Neural cell (in vitro differentiated cells): ENCODE measurements around the gene SLC7A14. TPM values are rescaled to one million over a fixed set of nuclear protein-coding genes. Genes with fewer than 3 reads are reported as not detected.

ENCODE experiments used
- H2AFZ ChIP-seq: fragments of 200-600, 300-800 bp; sonication (generic), shearing (Covaris generic); 2 replicates; pipeline ENCODE4 v1.6.0; 2014; ENCODE audit warnings: low read depth, mild to moderate bottlenecking, antibody characterized with exemption, low read length, moderate library complexity
- H3F3A ChIP-seq: fragments of 200-600 bp; shearing (Covaris generic); 2 replicates; pipeline ENCODE4 v1.6.1; 2016; ENCODE audit warnings: mild to moderate bottlenecking, moderate library complexity, mixed read lengths, antibody characterized with exemption, low read length; ENCODE audit not compliant: insufficient read depth, poor library complexity, severe bottlenecking
- H3K27ac ChIP-seq: fragments of 200-600, 300-800 bp; sonication (generic), shearing (Covaris generic); 2 replicates; pipeline ENCODE4 v1.5.1; 2014; ENCODE audit warnings: mild to moderate bottlenecking, low read length, moderate library complexity
- H3K27me3 ChIP-seq: fragments of 300-800, 200-600 bp; sonication (generic), shearing (Covaris generic); 2 replicates; pipeline ENCODE4 v1.6.0; 2014; ENCODE audit warnings: mild to moderate bottlenecking, low read depth, low read length, moderate library complexity; ENCODE audit not compliant: insufficient read depth
- H3K36me3 ChIP-seq: fragments of 300-800, 200-600 bp; sonication (generic), shearing (Covaris generic); 2 replicates; pipeline ENCODE4 v1.5.1; 2014; ENCODE audit warnings: mild to moderate bottlenecking, antibody characterized with exemption, low read length, moderate library complexity; ENCODE audit not compliant: insufficient read depth
- H3K4me2 ChIP-seq: fragments of 300-800, 200-600 bp; sonication (generic), shearing (Covaris generic); 2 replicates; pipeline ENCODE4 v1.6.0; 2014; ENCODE audit warnings: mild to moderate bottlenecking, low read length
- H3K4me3 ChIP-seq: fragments of 300-800, 200-600 bp; sonication (generic), shearing (Covaris generic); 2 replicates; pipeline ENCODE4 v1.5.1; 2014; ENCODE audit warnings: mild to moderate bottlenecking, low read length, moderate library complexity
- H3K79me2 ChIP-seq: fragments of 200-600 bp; shearing (Covaris generic); replicated peaks from 2 replicates; pipeline ENCODE4 v1.6.0; 2014; ENCODE audit warnings: mild to moderate bottlenecking, low read length, moderate library complexity; ENCODE audit not compliant: insufficient read depth
- H3K9ac ChIP-seq: fragments of 300-800, 200-600 bp; sonication (generic), shearing (Covaris generic); 2 replicates; pipeline ENCODE4 v1.6.1; 2016; ENCODE audit warnings: mild to moderate bottlenecking, low read length, mixed read lengths
- H3K9me2 ChIP-seq: fragments of 200-600 bp; shearing (Covaris generic); 2 replicates; pipeline ENCODE4 v1.6.1; 2016; ENCODE audit warnings: mild to moderate bottlenecking, low read length, mixed read lengths; ENCODE audit not compliant: insufficient read depth
- H3K9me3 ChIP-seq: fragments of 200-600, 300-800 bp; sonication (generic), shearing (Covaris generic); 2 replicates; pipeline ENCODE4 v1.6.1; 2016; ENCODE audit warnings: mild to moderate bottlenecking, mixed run types, low read length, moderate library complexity, mixed read lengths
- H4K20me1 ChIP-seq: fragments of 200-600 bp; shearing (Covaris generic); 2 replicates; pipeline ENCODE4 v1.6.1; 2016; ENCODE audit warnings: mild to moderate bottlenecking, mixed run types; ENCODE audit not compliant: insufficient read depth
- EP300 ChIP-seq: fragments of 450-650 bp; conservative IDR thresholded peaks from 2 replicates; pipeline ENCODE4 v1.6.1; 2014; ENCODE audit warnings: antibody characterized with exemption, mild to moderate bottlenecking, moderate library complexity; ENCODE audit not compliant: poor library complexity, severe bottlenecking
- EZH2 ChIP-seq: fragments of 200-600, 300-800 bp; shearing (Covaris generic), sonication (generic); IDR thresholded peaks from 2 replicates; pipeline ENCODE4 v1.6.1; 2014; ENCODE audit warnings: antibody characterized with exemption, low read length, borderline replicate concordance, mild to moderate bottlenecking; ENCODE audit not compliant: insufficient read depth, poor library complexity, severe bottlenecking
- MXI1 ChIP-seq: fragments of 450-650 bp; conservative IDR thresholded peaks from 2 replicates; pipeline ENCODE4 v1.6.1; 2014; ENCODE audit warnings: antibody characterized with exemption, mild to moderate bottlenecking; ENCODE audit not compliant: poor library complexity, severe bottlenecking
- POLR2AphosphoS5 ChIP-seq: IDR thresholded peaks from 2 replicates; pipeline ENCODE4 v1.6.1; 2012
- RAD21 ChIP-seq: fragments of 450-650 bp; conservative IDR thresholded peaks from 2 replicates; pipeline ENCODE4 v1.6.1; 2014; ENCODE audit warnings: antibody characterized with exemption, mild to moderate bottlenecking, moderate library complexity
- SMC3 ChIP-seq: fragments of 450-650 bp; conservative IDR thresholded peaks from 2 replicates; pipeline ENCODE4 v1.6.1; 2014; ENCODE audit warnings: antibody characterized with exemption, mild to moderate bottlenecking, moderate library complexity; ENCODE audit not compliant: poor library complexity
- TAF1 ChIP-seq: IDR thresholded peaks from 2 replicates; pipeline ENCODE4 v1.6.1; 2012; ENCODE audit warnings: low read depth
- polyA plus RNA-seq: library from polyadenylated mRNA; depleted of rRNA; stranded (reverse); fragments of >200 nt; gene quantifications from 2 replicates; pipeline ENCODE4 v1.2.3, GENCODE V29; 2014
- TF ChIP-seq, protein P1 (sequence below): fragments of 450-650 bp; IDR thresholded peaks from 2 replicates; pipeline ENCODE4 v1.5.1; 2014; ENCODE audit warnings: antibody characterized with exemption, mild to moderate bottlenecking, moderate library complexity; ENCODE audit not compliant: poor library complexity, severe bottlenecking
- TF ChIP-seq, protein P2 (sequence below): IDR thresholded peaks from 2 replicates; pipeline ENCODE4 v1.6.1; 2012; ENCODE audit warnings: borderline replicate concordance

SLC7A14 gene
- polyA plus RNA-seq, 1 donor from 2014 or later, result 5.1 TPM

DNA sequence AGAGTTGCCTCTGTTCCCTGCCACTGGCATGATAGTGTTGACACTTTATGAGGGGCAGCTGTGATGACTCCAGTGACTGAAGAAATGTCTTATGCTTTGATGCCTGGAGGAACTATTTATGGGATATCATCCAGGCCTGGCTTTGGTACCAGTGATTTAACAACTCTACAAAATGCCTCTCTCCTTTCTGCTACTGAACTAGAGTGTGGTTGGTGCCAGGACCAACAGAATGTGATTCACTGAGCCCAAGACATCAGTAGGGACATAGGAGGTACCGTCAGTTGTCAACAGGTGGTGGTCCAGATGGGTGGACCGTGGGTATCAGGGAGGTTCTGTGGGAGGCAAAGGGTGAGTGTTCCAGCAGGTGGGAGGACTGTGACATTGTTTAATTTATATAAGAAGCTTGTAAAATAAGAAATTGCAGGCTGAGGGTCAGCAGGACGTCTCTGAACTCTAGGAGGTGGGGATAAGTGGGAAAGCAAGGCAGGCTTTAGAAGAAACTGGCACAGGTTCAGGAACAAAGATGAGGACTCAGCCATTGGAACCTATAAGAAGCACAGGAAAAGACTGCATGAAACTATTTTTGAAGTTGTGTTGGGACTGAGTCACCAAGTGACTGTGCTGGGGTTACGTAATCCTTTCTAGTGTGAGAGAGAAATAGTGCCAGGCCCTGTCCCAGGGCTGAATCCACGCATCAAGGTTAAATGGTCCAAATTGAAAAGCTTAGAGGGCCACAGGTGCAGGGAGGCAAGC, 28.5 kb upstream of the SLC7A14 start:
- no peaks in the 10 kb centered on the region for H3F3A ChIP-seq
- H3K4me2 ChIP-seq, result no peak overlapping the region
- H3K36me3 ChIP-seq, result no peaks in the 10 kb centered on the region

DNA sequence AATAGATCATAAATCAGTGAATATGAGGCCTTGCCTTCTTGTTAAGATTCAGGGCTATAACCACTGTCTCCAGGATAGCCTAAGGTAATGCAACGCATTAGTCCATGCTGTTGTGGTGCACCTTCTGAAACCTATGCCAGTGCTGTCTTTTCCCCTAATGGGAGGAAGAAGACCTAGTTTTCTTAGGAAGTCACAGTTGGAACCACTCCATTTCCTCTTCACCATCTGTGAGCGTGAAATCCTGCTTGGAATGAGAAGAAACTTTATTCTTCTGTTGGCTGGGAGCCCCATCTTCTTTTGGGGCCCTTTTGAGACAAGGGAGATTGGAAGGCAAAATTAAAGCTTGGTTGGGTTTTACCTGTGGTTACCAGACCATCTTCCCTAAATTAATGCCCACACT, 25.9 kb upstream of the SLC7A14 start:
- H3K9me2 ChIP-seq, result no peaks in the 10 kb centered on the region
- H2AFZ ChIP-seq, result no peak overlapping the region
- no peaks in the 10 kb centered on the region for H3K9me3 ChIP-seq
- TF ChIP-seq MXI1, result no peak
- TF ChIP-seq SMC3, result no peak
- TF ChIP-seq, protein P1, sequence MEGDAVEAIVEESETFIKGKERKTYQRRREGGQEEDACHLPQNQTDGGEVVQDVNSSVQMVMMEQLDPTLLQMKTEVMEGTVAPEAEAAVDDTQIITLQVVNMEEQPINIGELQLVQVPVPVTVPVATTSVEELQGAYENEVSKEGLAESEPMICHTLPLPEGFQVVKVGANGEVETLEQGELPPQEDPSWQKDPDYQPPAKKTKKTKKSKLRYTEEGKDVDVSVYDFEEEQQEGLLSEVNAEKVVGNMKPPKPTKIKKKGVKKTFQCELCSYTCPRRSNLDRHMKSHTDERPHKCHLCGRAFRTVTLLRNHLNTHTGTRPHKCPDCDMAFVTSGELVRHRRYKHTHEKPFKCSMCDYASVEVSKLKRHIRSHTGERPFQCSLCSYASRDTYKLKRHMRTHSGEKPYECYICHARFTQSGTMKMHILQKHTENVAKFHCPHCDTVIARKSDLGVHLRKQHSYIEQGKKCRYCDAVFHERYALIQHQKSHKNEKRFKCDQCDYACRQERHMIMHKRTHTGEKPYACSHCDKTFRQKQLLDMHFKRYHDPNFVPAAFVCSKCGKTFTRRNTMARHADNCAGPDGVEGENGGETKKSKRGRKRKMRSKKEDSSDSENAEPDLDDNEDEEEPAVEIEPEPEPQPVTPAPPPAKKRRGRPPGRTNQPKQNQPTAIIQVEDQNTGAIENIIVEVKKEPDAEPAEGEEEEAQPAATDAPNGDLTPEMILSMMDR, result no peak
- no peak for TF ChIP-seq TAF1
- TF ChIP-seq POLR2AphosphoS5, result no peak
- TF ChIP-seq EZH2, result no peak
- TF ChIP-seq RAD21, result no peak
- H3K9ac ChIP-seq, result no peak overlapping the region
- H3F3A ChIP-seq, result no peaks in the 10 kb centered on the region
- H3K4me2 ChIP-seq, result no peak overlapping the region
- H4K20me1 ChIP-seq, result no peaks in the 10 kb centered on the region
- no peaks in the 10 kb centered on the region for H3K79me2 ChIP-seq
- H3K27ac ChIP-seq, result no peak overlapping the region
- H3K36me3 ChIP-seq, result no peaks in the 10 kb centered on the region
- no peak overlapping the region for H3K4me3 ChIP-seq
- no peaks in the 10 kb centered on the region for H3K27me3 ChIP-seq

More for the DNA sequence above, 28.5 kb upstream of the SLC7A14 start:
- Histone ChIP-seq H3K9ac (no peak overlapping the region), H3K79me2 (no peaks in the 10 kb centered on the region), H4K20me1 (no peaks in the 10 kb centered on the region), H3K9me2 (no peaks in the 10 kb centered on the region), H2AFZ (no peak overlapping the region), H3K4me3 (no peak overlapping the region), H3K9me3 (no peaks in the 10 kb centered on the region), H3K27me3 (no peaks in the 10 kb centered on the region), H3K27ac (no peak overlapping the region)
- TF ChIP-seq, protein P1, result no peak
- TF ChIP-seq TAF1, result no peak
- no peak for TF ChIP-seq POLR2AphosphoS5
- TF ChIP-seq RAD21, result no peak
- TF ChIP-seq, protein P2, sequence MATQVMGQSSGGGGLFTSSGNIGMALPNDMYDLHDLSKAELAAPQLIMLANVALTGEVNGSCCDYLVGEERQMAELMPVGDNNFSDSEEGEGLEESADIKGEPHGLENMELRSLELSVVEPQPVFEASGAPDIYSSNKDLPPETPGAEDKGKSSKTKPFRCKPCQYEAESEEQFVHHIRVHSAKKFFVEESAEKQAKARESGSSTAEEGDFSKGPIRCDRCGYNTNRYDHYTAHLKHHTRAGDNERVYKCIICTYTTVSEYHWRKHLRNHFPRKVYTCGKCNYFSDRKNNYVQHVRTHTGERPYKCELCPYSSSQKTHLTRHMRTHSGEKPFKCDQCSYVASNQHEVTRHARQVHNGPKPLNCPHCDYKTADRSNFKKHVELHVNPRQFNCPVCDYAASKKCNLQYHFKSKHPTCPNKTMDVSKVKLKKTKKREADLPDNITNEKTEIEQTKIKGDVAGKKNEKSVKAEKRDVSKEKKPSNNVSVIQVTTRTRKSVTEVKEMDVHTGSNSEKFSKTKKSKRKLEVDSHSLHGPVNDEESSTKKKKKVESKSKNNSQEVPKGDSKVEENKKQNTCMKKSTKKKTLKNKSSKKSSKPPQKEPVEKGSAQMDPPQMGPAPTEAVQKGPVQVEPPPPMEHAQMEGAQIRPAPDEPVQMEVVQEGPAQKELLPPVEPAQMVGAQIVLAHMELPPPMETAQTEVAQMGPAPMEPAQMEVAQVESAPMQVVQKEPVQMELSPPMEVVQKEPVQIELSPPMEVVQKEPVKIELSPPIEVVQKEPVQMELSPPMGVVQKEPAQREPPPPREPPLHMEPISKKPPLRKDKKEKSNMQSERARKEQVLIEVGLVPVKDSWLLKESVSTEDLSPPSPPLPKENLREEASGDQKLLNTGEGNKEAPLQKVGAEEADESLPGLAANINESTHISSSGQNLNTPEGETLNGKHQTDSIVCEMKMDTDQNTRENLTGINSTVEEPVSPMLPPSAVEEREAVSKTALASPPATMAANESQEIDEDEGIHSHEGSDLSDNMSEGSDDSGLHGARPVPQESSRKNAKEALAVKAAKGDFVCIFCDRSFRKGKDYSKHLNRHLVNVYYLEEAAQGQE, result no peak
- TF ChIP-seq MXI1, result no peak
- TF ChIP-seq EP300, result no peak
- no peak for TF ChIP-seq EZH2
- no peak for TF ChIP-seq SMC3
